HEK293 (cell line): Measurements from ENCODE around the gene PPM1F.

Experiments
- CTCF ChIA-PET: fragments of 350-600 bp; formaldehyde crosslinking; extraction: SDS; loops from one replicate; lab custom pipeline; 2021; ENCODE audit warnings: antibody characterized with exemption; lab: Yijun Ruan, JAX
- POLR2A ChIA-PET: fragments of 300-600 bp; formaldehyde crosslinking; extraction: SDS; loops from one replicate; lab custom pipeline; 2020; ENCODE audit warnings: antibody characterized with exemption, inconsistent platforms; lab: Yijun Ruan, JAX
- H3K27ac ChIP-seq: fragments of 200-500 bp; sonication (Bioruptor generic); 2 replicates; pipeline ENCODE4 v1.5.1; 2014; ENCODE audit warnings: low read depth, low read length, control low read depth, inconsistent platforms; ENCODE audit errors: extremely low read depth
- H3K36me3 ChIP-seq, 2 experiments: fragments of 200-500 bp in 1 of 2; sonication (Bioruptor generic) in 1 of 2; 1 replicate in 1 of 2; 2 replicates in 1 of 2; pipeline ENCODE4 v1.5.1; 2014 to 2017; ENCODE audit warnings: inconsistent platforms in 2 of 2, low read length in 2 of 2; ENCODE audit not compliant: control insufficient read depth in 2 of 2, insufficient read depth in 1 of 2
- H3K4me1 ChIP-seq: fragments of 200-500 bp; sonication (Bioruptor generic); 2 replicates; pipeline ENCODE4 v1.5.1; 2014; ENCODE audit warnings: mild to moderate bottlenecking, low read length, inconsistent platforms; ENCODE audit not compliant: control insufficient read depth, insufficient read depth
- H3K4me3 ChIP-seq: 2 replicates; pipeline ENCODE4 v1.5.1; 2011; ENCODE audit warnings: low read depth, mild to moderate bottlenecking, control low read depth, low read length, moderate library complexity
- H3K9me3 ChIP-seq: fragments of 200-500 bp; sonication (Bioruptor generic); 2 replicates; pipeline ENCODE4 v1.5.1; 2014; ENCODE audit warnings: low read depth, low read length, inconsistent platforms; ENCODE audit not compliant: control insufficient read depth, insufficient read depth
- BCL11A ChIP-seq: fragments of 450-650 bp; formaldehyde crosslinking; IDR thresholded peaks from 2 replicates; pipeline ENCODE4 v1.5.1; 2016; ENCODE audit warnings: low read depth, missing biosample characterization, missing genetic modification characterization
- SCRT1 ChIP-seq: fragments of 450-650 bp; formaldehyde crosslinking; IDR thresholded peaks from 2 replicates; pipeline ENCODE4 v1.5.1; 2016; ENCODE audit warnings: missing biosample characterization, missing genetic modification characterization, borderline replicate concordance
- ZBTB17 ChIP-seq: fragments of 450-650 bp; formaldehyde crosslinking; IDR thresholded peaks from 2 replicates; pipeline ENCODE4 v1.5.1; 2016; ENCODE audit warnings: missing biosample characterization, missing genetic modification characterization
- ZBTB7A ChIP-seq: fragments of 450-650 bp; formaldehyde crosslinking; IDR thresholded peaks from 2 replicates; pipeline ENCODE4 v1.5.1; 2016; ENCODE audit warnings: low read depth, missing biosample characterization, missing genetic modification characterization
- ZNF121 ChIP-seq: fragments of 450-650 bp; formaldehyde crosslinking; IDR thresholded peaks from 2 replicates; pipeline ENCODE4 v1.5.1; 2016; ENCODE audit warnings: missing biosample characterization, missing genetic modification characterization
- ZNF248 ChIP-seq: fragments of 450-650 bp; formaldehyde crosslinking; IDR thresholded peaks from 2 replicates; pipeline ENCODE4 v1.5.1; 2017; ENCODE audit warnings: missing biosample characterization, missing genetic modification characterization
- ZNF473 ChIP-seq: fragments of 450-650 bp; formaldehyde crosslinking; IDR thresholded peaks from 2 replicates; pipeline ENCODE4 v1.5.1; 2017; ENCODE audit warnings: missing biosample characterization, missing genetic modification characterization
- ZNF510 ChIP-seq: fragments of 450-650 bp; formaldehyde crosslinking; IDR thresholded peaks from 2 replicates; pipeline ENCODE4 v1.5.1; 2018; ENCODE audit warnings: mild to moderate bottlenecking, missing genetic modification characterization, missing biosample characterization; ENCODE audit not compliant: insufficient replicate concordance
- ZNF560 ChIP-seq: fragments of 450-650 bp; formaldehyde crosslinking; IDR thresholded peaks from 2 replicates; pipeline ENCODE4 v1.5.1; 2017; ENCODE audit warnings: missing biosample characterization, missing genetic modification characterization, borderline replicate concordance
- ZNF623 ChIP-seq: fragments of 450-650 bp; formaldehyde crosslinking; IDR thresholded peaks from 2 replicates; pipeline ENCODE4 v1.5.1; 2016; ENCODE audit warnings: missing biosample characterization, missing genetic modification characterization
- ZNF624 ChIP-seq: fragments of 450-650 bp; formaldehyde crosslinking; IDR thresholded peaks from 2 replicates; pipeline ENCODE4 v1.5.1; 2017; ENCODE audit warnings: missing biosample characterization, missing genetic modification characterization
- ZNF707 ChIP-seq: fragments of 450-650 bp; formaldehyde crosslinking; IDR thresholded peaks from 2 replicates; pipeline ENCODE4 v1.5.1; 2016; ENCODE audit warnings: missing biosample characterization, missing genetic modification characterization
- ZNF830 ChIP-seq: fragments of 450-650 bp; IDR thresholded peaks from 2 replicates; pipeline ENCODE4 v1.5.0; 2018; ENCODE audit warnings: missing biosample characterization, missing genetic modification characterization, low read depth, mild to moderate bottlenecking, moderate library complexity
- TF ChIP-seq, protein P1 (sequence below): fragments of 450-650 bp; formaldehyde crosslinking; IDR thresholded peaks from 2 replicates; pipeline ENCODE4 v1.5.1; 2016; ENCODE audit warnings: missing biosample characterization, missing genetic modification characterization
- TF ChIP-seq, protein P2 (sequence below): fragments of 450-650 bp; formaldehyde crosslinking; IDR thresholded peaks from 2 replicates; pipeline ENCODE4 v1.5.1; 2016; ENCODE audit warnings: missing biosample characterization, missing genetic modification characterization, low read depth
- TF ChIP-seq, protein P3 (sequence below): IDR thresholded peaks from 2 replicates; pipeline ENCODE4 v1.6.1; 2011; ENCODE audit warnings: mild to moderate bottlenecking, low read depth, low read length, borderline replicate concordance
- TF ChIP-seq, protein P4 (sequence below): fragments of 450-650 bp; formaldehyde crosslinking; IDR thresholded peaks from 2 replicates; pipeline ENCODE4 v1.5.1; 2016; ENCODE audit warnings: missing biosample characterization, missing genetic modification characterization, borderline replicate concordance
- TF ChIP-seq, protein P5 (sequence below): fragments of 450-650 bp; formaldehyde crosslinking; conservative IDR thresholded peaks from 2 replicates; pipeline ENCODE4 v1.5.1; 2016; ENCODE audit warnings: low read depth, missing biosample characterization, missing genetic modification characterization

PPM1F gene

DNA sequence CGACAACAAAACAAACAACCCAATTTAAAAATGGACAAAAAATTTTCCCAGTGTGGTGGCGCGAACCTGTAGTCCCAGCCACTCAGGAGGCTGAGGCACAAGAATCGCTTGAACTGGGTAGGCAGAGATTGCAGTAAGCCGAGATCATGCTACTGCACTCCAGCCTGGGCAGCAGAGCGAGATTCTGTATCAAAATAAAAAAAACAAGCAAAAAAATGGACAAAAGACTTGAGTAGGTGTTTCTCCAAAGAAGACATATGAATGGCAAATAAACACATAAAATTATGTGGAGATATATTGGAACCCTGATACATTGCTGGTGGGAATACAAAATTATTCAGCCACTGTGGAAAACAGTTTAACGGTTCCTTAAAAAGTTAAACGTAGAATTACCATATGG is 57.8 kb downstream of the PPM1F start (continued):
- TF ChIP-seq, protein P1, sequence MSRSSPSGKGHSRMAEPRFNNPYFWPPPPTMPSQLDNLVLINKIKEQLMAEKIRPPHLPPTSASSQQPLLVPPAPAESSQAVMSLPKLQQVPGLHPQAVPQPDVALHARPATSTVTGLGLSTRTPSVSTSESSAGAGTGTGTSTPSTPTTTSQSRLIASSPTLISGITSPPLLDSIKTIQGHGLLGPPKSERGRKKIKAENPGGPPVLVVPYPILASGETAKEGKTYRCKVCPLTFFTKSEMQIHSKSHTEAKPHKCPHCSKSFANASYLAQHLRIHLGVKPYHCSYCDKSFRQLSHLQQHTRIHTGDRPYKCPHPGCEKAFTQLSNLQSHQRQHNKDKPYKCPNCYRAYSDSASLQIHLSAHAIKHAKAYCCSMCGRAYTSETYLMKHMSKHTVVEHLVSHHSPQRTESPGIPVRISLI (tag by site-specific recombination) = no peak
- no peak for TF ChIP-seq ZNF248 (tag by site-specific recombination)
- no peak for TF ChIP-seq ZBTB7A
- TF ChIP-seq ZNF830 (tag by site-specific recombination) = no peak

DNA sequence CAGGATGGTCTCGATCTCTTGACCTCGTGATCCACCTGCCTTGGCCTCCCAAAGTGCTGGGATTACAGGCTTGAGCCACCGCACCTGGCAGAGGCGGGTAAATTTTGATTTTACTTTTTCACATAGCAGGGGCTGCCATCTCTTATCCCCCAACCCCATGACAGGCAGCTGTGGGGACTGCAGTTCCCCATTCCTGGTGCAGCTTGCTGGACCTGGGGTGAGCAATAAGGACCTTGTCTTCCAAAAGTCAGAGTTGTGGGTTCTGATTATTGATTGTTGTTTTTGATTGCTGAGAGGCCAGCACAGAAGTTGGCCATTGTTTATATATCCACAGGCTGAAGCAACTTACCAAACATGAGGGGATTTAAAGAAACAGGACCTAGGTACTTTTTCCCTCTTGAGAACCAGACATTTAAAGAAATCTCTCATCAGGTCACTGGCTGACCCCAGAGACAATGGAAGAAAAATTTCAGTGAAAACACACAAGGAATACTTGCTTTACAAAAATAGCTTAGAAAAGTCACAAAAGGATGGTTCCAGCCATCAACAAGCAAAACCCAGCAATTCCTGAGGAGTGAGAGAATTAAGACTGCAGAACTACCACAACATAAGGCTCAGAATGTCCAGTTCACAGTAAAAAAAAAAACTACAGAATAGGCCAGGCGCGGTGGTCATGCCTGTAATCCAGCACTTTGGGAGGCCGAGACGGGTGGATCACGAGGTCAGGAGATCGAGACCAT is 63.2 kb downstream of the PPM1F start:
- Histone ChIP-seq H3K4me1 (no peaks in the 10 kb centered on the region), H3K36me3 (no peaks in the 10 kb centered on the region), H3K4me3 (no peak overlapping the region), H3K27ac (no peak overlapping the region), H3K9me3 (no peaks in the 10 kb centered on the region)
- CTCF ChIA-PET = interaction anchor here (0.6 to 1.9 kb wide), 2 partner anchors 29 to 48 kb away, joined by 3 to 7 read pairs; no protein-coding TSS in a partner anchor
- POLR2A ChIA-PET = no interaction called here
- TF ChIP-seq, protein P2, sequence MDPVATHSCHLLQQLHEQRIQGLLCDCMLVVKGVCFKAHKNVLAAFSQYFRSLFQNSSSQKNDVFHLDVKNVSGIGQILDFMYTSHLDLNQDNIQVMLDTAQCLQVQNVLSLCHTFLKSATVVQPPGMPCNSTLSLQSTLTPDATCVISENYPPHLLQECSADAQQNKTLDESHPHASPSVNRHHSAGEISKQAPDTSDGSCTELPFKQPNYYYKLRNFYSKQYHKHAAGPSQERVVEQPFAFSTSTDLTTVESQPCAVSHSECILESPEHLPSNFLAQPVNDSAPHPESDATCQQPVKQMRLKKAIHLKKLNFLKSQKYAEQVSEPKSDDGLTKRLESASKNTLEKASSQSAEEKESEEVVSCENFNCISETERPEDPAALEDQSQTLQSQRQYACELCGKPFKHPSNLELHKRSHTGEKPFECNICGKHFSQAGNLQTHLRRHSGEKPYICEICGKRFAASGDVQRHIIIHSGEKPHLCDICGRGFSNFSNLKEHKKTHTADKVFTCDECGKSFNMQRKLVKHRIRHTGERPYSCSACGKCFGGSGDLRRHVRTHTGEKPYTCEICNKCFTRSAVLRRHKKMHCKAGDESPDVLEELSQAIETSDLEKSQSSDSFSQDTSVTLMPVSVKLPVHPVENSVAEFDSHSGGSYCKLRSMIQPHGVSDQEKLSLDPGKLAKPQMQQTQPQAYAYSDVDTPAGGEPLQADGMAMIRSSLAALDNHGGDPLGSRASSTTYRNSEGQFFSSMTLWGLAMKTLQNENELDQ (tag by site-specific recombination) = no peak
- TF ChIP-seq ZNF510 (tag by site-specific recombination) = no peak

DNA sequence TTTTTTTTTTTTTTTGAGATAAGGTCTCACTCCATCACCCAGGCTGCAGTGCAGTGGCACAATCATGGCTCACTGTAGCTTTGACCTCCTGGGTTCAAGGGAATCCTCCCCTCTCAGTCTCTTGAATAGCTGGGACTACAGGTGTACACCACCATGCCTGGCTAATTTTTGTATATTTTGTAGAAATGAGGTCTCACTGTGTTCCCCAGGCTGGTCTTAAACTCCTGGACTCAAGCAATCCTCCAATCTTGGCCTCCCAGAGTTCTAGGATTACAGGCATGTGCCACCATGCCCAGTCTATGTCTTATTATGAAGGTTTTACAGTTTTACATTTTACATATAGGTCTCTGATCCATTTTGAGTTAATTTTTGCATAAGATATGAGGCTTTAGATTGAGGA is 64.8 kb downstream of the PPM1F start:
- ChIA-PET CTCF (interaction anchor here (0.6 to 0.7 kb wide), 2 partner anchors 11 to 50 kb away, joined by 3 to 5 read pairs; no protein-coding TSS in a partner anchor), POLR2A (interaction anchor here (0.6 kb wide), 1 partner anchor 64 kb away, joined by 3 read pairs; no protein-coding TSS in a partner anchor)
- H3K27ac ChIP-seq = no peak overlapping the region
- H3K4me1 ChIP-seq = no peaks in the 10 kb centered on the region
- no peaks in the 10 kb centered on the region for H3K36me3 ChIP-seq
- no peak overlapping the region for H3K4me3 ChIP-seq
- H3K9me3 ChIP-seq = no peaks in the 10 kb centered on the region
- TF ChIP-seq, protein P3, sequence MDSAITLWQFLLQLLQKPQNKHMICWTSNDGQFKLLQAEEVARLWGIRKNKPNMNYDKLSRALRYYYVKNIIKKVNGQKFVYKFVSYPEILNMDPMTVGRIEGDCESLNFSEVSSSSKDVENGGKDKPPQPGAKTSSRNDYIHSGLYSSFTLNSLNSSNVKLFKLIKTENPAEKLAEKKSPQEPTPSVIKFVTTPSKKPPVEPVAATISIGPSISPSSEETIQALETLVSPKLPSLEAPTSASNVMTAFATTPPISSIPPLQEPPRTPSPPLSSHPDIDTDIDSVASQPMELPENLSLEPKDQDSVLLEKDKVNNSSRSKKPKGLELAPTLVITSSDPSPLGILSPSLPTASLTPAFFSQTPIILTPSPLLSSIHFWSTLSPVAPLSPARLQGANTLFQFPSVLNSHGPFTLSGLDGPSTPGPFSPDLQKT = no peak
- TF ChIP-seq, protein P4, sequence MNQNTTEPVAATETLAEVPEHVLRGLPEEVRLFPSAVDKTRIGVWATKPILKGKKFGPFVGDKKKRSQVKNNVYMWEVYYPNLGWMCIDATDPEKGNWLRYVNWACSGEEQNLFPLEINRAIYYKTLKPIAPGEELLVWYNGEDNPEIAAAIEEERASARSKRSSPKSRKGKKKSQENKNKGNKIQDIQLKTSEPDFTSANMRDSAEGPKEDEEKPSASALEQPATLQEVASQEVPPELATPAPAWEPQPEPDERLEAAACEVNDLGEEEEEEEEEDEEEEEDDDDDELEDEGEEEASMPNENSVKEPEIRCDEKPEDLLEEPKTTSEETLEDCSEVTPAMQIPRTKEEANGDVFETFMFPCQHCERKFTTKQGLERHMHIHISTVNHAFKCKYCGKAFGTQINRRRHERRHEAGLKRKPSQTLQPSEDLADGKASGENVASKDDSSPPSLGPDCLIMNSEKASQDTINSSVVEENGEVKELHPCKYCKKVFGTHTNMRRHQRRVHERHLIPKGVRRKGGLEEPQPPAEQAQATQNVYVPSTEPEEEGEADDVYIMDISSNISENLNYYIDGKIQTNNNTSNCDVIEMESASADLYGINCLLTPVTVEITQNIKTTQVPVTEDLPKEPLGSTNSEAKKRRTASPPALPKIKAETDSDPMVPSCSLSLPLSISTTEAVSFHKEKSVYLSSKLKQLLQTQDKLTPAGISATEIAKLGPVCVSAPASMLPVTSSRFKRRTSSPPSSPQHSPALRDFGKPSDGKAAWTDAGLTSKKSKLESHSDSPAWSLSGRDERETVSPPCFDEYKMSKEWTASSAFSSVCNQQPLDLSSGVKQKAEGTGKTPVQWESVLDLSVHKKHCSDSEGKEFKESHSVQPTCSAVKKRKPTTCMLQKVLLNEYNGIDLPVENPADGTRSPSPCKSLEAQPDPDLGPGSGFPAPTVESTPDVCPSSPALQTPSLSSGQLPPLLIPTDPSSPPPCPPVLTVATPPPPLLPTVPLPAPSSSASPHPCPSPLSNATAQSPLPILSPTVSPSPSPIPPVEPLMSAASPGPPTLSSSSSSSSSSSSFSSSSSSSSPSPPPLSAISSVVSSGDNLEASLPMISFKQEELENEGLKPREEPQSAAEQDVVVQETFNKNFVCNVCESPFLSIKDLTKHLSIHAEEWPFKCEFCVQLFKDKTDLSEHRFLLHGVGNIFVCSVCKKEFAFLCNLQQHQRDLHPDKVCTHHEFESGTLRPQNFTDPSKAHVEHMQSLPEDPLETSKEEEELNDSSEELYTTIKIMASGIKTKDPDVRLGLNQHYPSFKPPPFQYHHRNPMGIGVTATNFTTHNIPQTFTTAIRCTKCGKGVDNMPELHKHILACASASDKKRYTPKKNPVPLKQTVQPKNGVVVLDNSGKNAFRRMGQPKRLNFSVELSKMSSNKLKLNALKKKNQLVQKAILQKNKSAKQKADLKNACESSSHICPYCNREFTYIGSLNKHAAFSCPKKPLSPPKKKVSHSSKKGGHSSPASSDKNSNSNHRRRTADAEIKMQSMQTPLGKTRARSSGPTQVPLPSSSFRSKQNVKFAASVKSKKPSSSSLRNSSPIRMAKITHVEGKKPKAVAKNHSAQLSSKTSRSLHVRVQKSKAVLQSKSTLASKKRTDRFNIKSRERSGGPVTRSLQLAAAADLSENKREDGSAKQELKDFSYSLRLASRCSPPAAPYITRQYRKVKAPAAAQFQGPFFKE (tag by site-specific recombination) = no peak
- no peak for TF ChIP-seq ZNF560 (tag by site-specific recombination)
- no peak for TF ChIP-seq SCRT1
- no peak for TF ChIP-seq ZNF707 (tag by site-specific recombination)
- TF ChIP-seq ZNF121 = no peak
- no peak for TF ChIP-seq ZNF624 (tag by site-specific recombination)
- no peak for TF ChIP-seq ZBTB17 (tag by site-specific recombination)
- TF ChIP-seq, protein P5, sequence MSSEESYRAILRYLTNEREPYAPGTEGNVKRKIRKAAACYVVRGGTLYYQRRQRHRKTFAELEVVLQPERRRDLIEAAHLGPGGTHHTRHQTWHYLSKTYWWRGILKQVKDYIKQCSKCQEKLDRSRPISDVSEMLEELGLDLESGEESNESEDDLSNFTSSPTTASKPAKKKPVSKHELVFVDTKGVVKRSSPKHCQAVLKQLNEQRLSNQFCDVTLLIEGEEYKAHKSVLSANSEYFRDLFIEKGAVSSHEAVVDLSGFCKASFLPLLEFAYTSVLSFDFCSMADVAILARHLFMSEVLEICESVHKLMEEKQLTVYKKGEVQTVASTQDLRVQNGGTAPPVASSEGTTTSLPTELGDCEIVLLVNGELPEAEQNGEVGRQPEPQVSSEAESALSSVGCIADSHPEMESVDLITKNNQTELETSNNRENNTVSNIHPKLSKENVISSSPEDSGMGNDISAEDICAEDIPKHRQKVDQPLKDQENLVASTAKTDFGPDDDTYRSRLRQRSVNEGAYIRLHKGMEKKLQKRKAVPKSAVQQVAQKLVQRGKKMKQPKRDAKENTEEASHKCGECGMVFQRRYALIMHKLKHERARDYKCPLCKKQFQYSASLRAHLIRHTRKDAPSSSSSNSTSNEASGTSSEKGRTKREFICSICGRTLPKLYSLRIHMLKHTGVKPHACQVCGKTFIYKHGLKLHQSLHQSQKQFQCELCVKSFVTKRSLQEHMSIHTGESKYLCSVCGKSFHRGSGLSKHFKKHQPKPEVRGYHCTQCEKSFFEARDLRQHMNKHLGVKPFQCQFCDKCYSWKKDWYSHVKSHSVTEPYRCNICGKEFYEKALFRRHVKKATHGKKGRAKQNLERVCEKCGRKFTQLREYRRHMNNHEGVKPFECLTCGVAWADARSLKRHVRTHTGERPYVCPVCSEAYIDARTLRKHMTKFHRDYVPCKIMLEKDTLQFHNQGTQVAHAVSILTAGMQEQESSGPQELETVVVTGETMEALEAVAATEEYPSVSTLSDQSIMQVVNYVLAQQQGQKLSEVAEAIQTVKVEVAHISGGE (tag by site-specific recombination) = no peak
- TF ChIP-seq BCL11A = no peak
- no peak for TF ChIP-seq ZNF623
- TF ChIP-seq ZNF473 (tag by site-specific recombination) = no peak
